Sigmoid colon (tissue), 4 donors: Measurements from ENCODE around the gene CHCHD6.

Experiments used
- CTCF ChIP-seq, 4 experiments: fragments of 450-650 bp in 3 of 4; fragments of 200-600 bp in 1 of 4; IDR thresholded peaks; one replicate each; pipeline ENCODE4 v1.5.1; 2016 to 2019; ENCODE audit warnings: antibody characterized with exemption in 4 of 4, mild to moderate bottlenecking in 3 of 4, moderate library complexity in 2 of 4
- EP300 ChIP-seq, 4 donors: sonication (generic); formaldehyde crosslinking; IDR thresholded peaks; one replicate each; pipeline ENCODE4 v1.6.1; 2017; ENCODE audit warnings: antibody characterized with exemption in 4 of 4
- POLR2A ChIP-seq, 2 donors: fragments of 450-650 bp; IDR thresholded peaks; one replicate each; pipeline ENCODE4 v1.6.1; 2016; ENCODE audit warnings: antibody characterized with exemption in 2 of 2, mild to moderate bottlenecking in 2 of 2, moderate library complexity in 2 of 2
- POLR2AphosphoS5 ChIP-seq, 4 donors: sonication (generic); formaldehyde crosslinking; IDR thresholded peaks; one replicate each; pipeline ENCODE4 v1.6.1; 2017; ENCODE audit warnings: antibody characterized with exemption in 4 of 4

- TF ChIP-seq CTCF (IDR thresholded peaks at IDR 0.05), result no peak
- TF ChIP-seq POLR2A (IDR thresholded peaks at IDR 0.05), result no peak
- no peak for TF ChIP-seq POLR2AphosphoS5 (IDR thresholded peaks at IDR 0.05)
- no peak for TF ChIP-seq EP300 (IDR thresholded peaks at IDR 0.05)
Measured at GRCh38 chr3:126715432-126715831, 11.4 kb downstream of the CHCHD6 start.
